Nephron (organoid): Measurements from ENCODE around the gene SH3TC2.

Experiments used
- H3K27ac Mint-ChIP-seq, 3 experiments: 2 replicates each; pipeline ENCODE4 v1.8.0; 2020; ENCODE audit warnings: mixed read lengths in 3 of 3, mild to moderate bottlenecking in 2 of 3, moderate library complexity in 1 of 3
- H3K27me3 Mint-ChIP-seq: 2 replicates; pipeline ENCODE4 v1.8.0; 2021; ENCODE audit warnings: low read depth, mild to moderate bottlenecking, moderate library complexity, mixed read lengths
- H3K36me3 Mint-ChIP-seq: 2 replicates; pipeline ENCODE4 v1.8.0; 2020; ENCODE audit warnings: low read depth, mixed read lengths
- H3K4me1 Mint-ChIP-seq: 2 replicates; pipeline ENCODE4 v1.8.0; 2020; ENCODE audit warnings: mixed read lengths
- H3K4me3 Mint-ChIP-seq, 3 experiments: 2 replicates each; pipeline ENCODE4 v1.8.0; 2020; ENCODE audit warnings: mild to moderate bottlenecking in 3 of 3, mixed read lengths in 3 of 3, moderate library complexity in 2 of 3
- H3K9me3 Mint-ChIP-seq: 2 replicates; pipeline ENCODE4 v1.8.0; 2020; ENCODE audit warnings: mixed read lengths
- TF ChIP-seq, protein P1 (sequence below), 3 experiments: fragments of 200-600 bp; sonication (generic); IDR thresholded peaks; one replicate each; pipeline ENCODE4 v1.5.0; 2021; ENCODE audit warnings: antibody characterized with exemption in 3 of 3; ENCODE audit not compliant: unreplicated experiment in 3 of 3

The SH3TC2 gene

DNA sequence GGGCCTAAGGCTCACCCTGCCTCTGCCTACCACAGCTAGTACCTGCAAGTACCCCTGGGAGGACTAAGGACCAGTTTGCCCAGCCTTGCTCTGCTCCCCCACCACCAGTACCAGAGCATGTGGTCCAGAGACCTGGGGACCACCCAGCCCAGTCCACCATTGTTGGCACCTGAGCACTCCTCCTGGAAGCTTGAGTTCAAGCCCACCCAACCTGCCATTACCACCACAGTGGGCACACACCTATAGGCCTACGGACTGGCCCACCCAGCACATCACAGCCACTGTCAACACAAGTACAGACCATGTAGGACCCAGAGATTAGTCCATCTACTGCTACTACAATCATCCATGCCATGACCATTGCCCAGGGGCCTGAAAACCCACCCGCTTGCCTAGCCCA, 30.8 kb upstream of the SH3TC2 start:
- Mint-ChIP-seq H3K9me3 (peaks cover 32% of the 10 kb centered on the region), H3K36me3 (no peaks in the 10 kb centered on the region), H3K27ac (no peak overlapping the region), H3K27me3 (no peaks in the 10 kb centered on the region), H3K4me3 (no peak overlapping the region), H3K4me1 (peaks cover 5% of the 10 kb centered on the region)
- TF ChIP-seq, protein P1, sequence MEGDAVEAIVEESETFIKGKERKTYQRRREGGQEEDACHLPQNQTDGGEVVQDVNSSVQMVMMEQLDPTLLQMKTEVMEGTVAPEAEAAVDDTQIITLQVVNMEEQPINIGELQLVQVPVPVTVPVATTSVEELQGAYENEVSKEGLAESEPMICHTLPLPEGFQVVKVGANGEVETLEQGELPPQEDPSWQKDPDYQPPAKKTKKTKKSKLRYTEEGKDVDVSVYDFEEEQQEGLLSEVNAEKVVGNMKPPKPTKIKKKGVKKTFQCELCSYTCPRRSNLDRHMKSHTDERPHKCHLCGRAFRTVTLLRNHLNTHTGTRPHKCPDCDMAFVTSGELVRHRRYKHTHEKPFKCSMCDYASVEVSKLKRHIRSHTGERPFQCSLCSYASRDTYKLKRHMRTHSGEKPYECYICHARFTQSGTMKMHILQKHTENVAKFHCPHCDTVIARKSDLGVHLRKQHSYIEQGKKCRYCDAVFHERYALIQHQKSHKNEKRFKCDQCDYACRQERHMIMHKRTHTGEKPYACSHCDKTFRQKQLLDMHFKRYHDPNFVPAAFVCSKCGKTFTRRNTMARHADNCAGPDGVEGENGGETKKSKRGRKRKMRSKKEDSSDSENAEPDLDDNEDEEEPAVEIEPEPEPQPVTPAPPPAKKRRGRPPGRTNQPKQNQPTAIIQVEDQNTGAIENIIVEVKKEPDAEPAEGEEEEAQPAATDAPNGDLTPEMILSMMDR (IDR thresholded peaks at IDR 0.05; ENCODE audit: unreplicated experiment in 3 of 3) = no peak

DNA sequence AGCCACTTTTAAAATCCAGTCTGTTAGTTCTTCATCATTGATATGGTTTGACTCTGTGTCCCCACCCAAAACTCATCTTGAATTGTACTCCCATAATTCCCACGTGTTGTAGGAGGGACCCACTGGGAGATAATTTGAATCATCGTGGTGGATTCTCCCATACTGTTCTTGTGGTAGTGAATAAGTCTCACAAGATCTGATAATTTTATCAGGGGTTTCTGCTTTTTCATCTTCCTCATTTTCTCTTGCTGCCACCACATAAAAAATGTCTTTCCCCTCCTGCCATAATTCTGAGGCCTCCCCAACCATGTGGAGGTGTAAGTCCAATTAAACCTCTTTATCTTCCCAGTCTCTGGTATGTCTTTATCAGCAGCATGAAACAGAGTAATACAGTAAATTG, 26.9 kb upstream of the SH3TC2 start:
- H3K9me3 Mint-ChIP-seq = peaks cover 8% of the 10 kb centered on the region
- peaks cover 5% of the 10 kb centered on the region for H3K4me1 Mint-ChIP-seq
- peaks cover 10% of the 10 kb centered on the region for H3K27me3 Mint-ChIP-seq
- TF ChIP-seq, protein P1 (IDR thresholded peaks at IDR 0.05; ENCODE audit: unreplicated experiment in 3 of 3) = no peak
- H3K27ac Mint-ChIP-seq = no peak overlapping the region
- H3K4me3 Mint-ChIP-seq = no peak overlapping the region
- H3K36me3 Mint-ChIP-seq = no peaks in the 10 kb centered on the region

DNA sequence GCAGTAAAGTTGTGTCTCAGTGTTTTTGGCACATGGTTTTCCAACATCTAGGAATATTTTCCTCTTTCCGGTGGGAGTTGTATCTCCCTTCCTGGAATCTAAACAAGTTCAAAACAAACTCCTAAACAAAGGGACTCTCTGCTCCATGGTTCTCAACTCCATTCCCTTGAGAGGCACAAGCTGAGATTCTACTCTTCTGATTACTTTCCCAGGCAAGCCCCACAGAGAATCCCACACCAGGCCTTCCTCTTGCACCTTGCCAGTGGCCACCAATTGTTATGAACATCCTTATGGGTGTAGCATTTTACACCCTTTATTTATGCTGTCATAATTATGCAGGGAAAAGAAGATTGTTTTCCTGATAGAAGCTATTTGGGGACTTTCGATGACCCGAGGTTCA, 25.8 kb upstream of the SH3TC2 start:
- Mint-ChIP-seq H3K4me1 (no peaks in the 10 kb centered on the region), H3K27me3 (peaks cover 10% of the 10 kb centered on the region), H3K4me3 (no peak overlapping the region), H3K9me3 (peaks cover 3% of the 10 kb centered on the region), H3K27ac (no peak overlapping the region), H3K36me3 (no peaks in the 10 kb centered on the region)
- TF ChIP-seq, protein P1 (IDR thresholded peaks at IDR 0.05; ENCODE audit: unreplicated experiment in 3 of 3) = no peak

DNA sequence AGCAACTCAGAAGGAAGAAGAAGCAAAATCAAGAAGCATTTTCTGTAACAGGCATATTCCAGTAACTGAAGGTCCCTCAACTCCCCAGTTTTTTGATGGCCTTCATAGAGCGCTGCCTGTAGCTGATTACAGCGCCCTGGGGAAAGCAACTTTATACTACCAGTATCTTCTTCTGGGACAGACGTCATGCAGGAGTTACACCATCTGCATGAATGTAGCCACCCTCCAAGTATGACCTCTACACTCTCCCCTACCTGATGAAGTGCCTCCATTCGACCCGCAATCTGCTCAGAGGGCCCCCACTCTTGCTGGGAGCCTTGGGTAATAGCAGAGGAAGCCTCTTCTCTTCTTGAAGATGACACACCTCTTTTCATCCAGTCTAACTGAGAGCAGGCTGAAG, 21.0 kb upstream of the SH3TC2 start:
- H3K27me3 Mint-ChIP-seq = peaks cover 14% of the 10 kb centered on the region
- H3K27ac Mint-ChIP-seq = no peak overlapping the region
- no peak overlapping the region for H3K4me3 Mint-ChIP-seq
- no peaks in the 10 kb centered on the region for H3K4me1 Mint-ChIP-seq
- TF ChIP-seq, protein P1 (IDR thresholded peaks at IDR 0.05; ENCODE audit: unreplicated experiment in 3 of 3) = no peak
- H3K9me3 Mint-ChIP-seq = peaks cover 4% of the 10 kb centered on the region
- H3K36me3 Mint-ChIP-seq = no peaks in the 10 kb centered on the region

DNA sequence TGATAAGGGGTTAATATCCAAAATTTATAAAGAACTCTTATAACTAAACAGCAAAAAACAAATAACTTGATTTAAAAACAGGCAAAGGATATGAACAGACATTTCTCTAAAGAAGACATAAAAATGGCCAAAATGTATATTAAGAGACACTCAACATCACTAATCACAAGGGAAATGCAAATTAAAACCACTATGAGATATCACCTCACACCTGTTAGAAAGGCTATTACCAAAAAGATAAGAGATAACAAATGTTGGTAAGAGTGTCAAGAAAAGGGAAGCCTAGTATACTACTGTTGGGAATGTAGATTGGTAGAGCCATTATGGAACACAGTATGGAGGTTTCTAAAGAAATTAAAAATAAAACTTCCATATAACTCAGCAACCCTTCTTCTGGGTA, 19.4 kb upstream of the SH3TC2 start:
- TF ChIP-seq, protein P1 (IDR thresholded peaks at IDR 0.05; ENCODE audit: unreplicated experiment in 3 of 3) = no peak
- H3K4me3 Mint-ChIP-seq = no peak overlapping the region
- H3K27me3 Mint-ChIP-seq = peaks cover 14% of the 10 kb centered on the region
- no peaks in the 10 kb centered on the region for H3K36me3 Mint-ChIP-seq
- H3K4me1 Mint-ChIP-seq = no peaks in the 10 kb centered on the region
- peaks cover 9% of the 10 kb centered on the region for H3K9me3 Mint-ChIP-seq
- H3K27ac Mint-ChIP-seq = no peak overlapping the region

DNA sequence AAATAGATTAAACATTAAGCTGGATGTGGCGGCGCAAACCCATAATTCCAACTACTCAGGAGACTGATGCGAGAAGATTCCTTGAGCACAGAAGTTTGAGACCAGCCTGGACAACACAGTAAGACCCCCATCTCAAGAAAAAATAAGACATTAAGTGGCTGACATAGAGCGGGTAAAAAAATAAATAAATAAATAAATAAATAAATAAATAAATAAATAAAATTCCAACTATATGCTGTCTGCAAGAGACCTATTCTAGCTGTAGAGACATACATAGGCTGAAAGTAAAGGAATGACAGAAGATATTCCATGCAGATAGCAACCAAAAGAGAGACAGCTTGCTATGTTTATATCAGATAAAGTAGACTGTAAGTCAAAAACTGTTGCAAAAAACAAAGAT, 17.4 kb upstream of the SH3TC2 start:
- no peaks in the 10 kb centered on the region for H3K4me1 Mint-ChIP-seq
- peaks cover 4% of the 10 kb centered on the region for H3K27me3 Mint-ChIP-seq
- peaks cover 20% of the 10 kb centered on the region for H3K9me3 Mint-ChIP-seq
- H3K36me3 Mint-ChIP-seq = no peaks in the 10 kb centered on the region
- H3K4me3 Mint-ChIP-seq = no peak overlapping the region
- TF ChIP-seq, protein P1 (IDR thresholded peaks at IDR 0.05; ENCODE audit: unreplicated experiment in 3 of 3) = no peak
- H3K27ac Mint-ChIP-seq = no peak overlapping the region
